GM23338 (cell line): ENCODE results near the gene SYTL1. TPM values are rescaled to one million over a fixed set of nuclear protein-coding genes. Genes with fewer than 3 reads are reported as not detected.

Source experiments
- ATAC-seq: fragments of 200-7000 bp; cut with Tn5 transposase; 3 replicates; pipeline ENCODE4 v1.9.1; 2020
- DNase-seq: peaks from one replicate; pipeline ENCODE4 v3.0.0-alpha.2; 2015; ENCODE audit warnings: low spot score
- H2AFZ ChIP-seq: fragments of 200-600 bp; sonication (generic); 2 replicates; pipeline ENCODE4 v1.8.0; 2016; ENCODE audit warnings: antibody characterized with exemption, mild to moderate bottlenecking, moderate library complexity
- H3F3A ChIP-seq: fragments of 200-600 bp; sonication (generic); replicated peaks from 2 replicates; pipeline ENCODE4 v1.8.0; 2017; ENCODE audit warnings: antibody characterized with exemption, mixed run types, low read depth
- H3K27ac ChIP-seq: fragments of 200-600 bp; sonication (generic); 2 replicates; pipeline ENCODE4 v1.6.1; 2016; ENCODE audit warnings: low read depth
- H3K27me3 ChIP-seq: fragments of 200-600 bp; sonication (generic); 2 replicates; pipeline ENCODE4 v1.8.0; 2016; ENCODE audit warnings: mild to moderate bottlenecking, mixed run types, moderate library complexity; ENCODE audit not compliant: insufficient read depth
- H3K36me3 ChIP-seq: fragments of 200-600 bp; sonication (generic); 2 replicates; pipeline ENCODE4 v1.8.0; 2016; ENCODE audit warnings: mild to moderate bottlenecking; ENCODE audit not compliant: insufficient read depth
- H3K4me1 ChIP-seq: fragments of 200-600 bp; sonication (generic); 2 replicates; pipeline ENCODE4 v1.8.0; 2016; ENCODE audit warnings: mild to moderate bottlenecking, moderate library complexity; ENCODE audit not compliant: insufficient read depth
- H3K4me2 ChIP-seq: fragments of 200-600 bp; sonication (generic); 2 replicates; pipeline ENCODE4 v1.7.1; 2017; ENCODE audit warnings: mixed run types
- H3K4me3 ChIP-seq: fragments of 200-600 bp; sonication (generic); 2 replicates; pipeline ENCODE4 v1.6.1; 2016; ENCODE audit warnings: mixed run types
- H3K79me2 ChIP-seq: fragments of 200-600 bp; sonication (generic); replicated peaks from 2 replicates; pipeline ENCODE4 v1.8.0; 2017; ENCODE audit warnings: mild to moderate bottlenecking; ENCODE audit not compliant: insufficient read depth
- H3K9me2 ChIP-seq: fragments of 200-600 bp; sonication (generic); 2 replicates; pipeline ENCODE4 v1.8.0; 2017; ENCODE audit not compliant: insufficient read depth
- H4K20me1 ChIP-seq: fragments of 200-600 bp; sonication (generic); replicated peaks from 2 replicates; pipeline ENCODE4 v1.8.0; 2017; ENCODE audit warnings: mild to moderate bottlenecking; ENCODE audit not compliant: insufficient read depth
- H3K27ac Mint-ChIP-seq: 2 replicates; pipeline ENCODE4 v1.8.0; 2020; ENCODE audit warnings: inconsistent platforms, mild to moderate bottlenecking, moderate library complexity, mixed read lengths
- H3K27me3 Mint-ChIP-seq: 3 replicates; pipeline ENCODE4 v1.8.0; 2022; ENCODE audit warnings: low read depth, mild to moderate bottlenecking, moderate library complexity, mixed read lengths, inconsistent platforms; ENCODE audit not compliant: insufficient read depth, poor library complexity
- H3K36me3 Mint-ChIP-seq: 3 replicates; pipeline ENCODE4 v1.8.0; 2021; ENCODE audit warnings: low read depth, mild to moderate bottlenecking, inconsistent platforms, moderate library complexity, mixed read lengths
- H3K4me1 Mint-ChIP-seq: 3 replicates; pipeline ENCODE4 v1.8.0; 2020; ENCODE audit warnings: mild to moderate bottlenecking, inconsistent platforms, mixed read lengths
- H3K4me3 Mint-ChIP-seq: 3 replicates; pipeline ENCODE4 v1.8.0; 2021; ENCODE audit warnings: moderate library complexity, mild to moderate bottlenecking, inconsistent platforms, mixed read lengths
- H3K9me3 Mint-ChIP-seq: 3 replicates; pipeline ENCODE4 v1.8.0; 2020; ENCODE audit warnings: moderate library complexity, mild to moderate bottlenecking, inconsistent platforms, mixed read lengths
- CREB1 ChIP-seq: fragments of 250-450 bp; sonication (Bioruptor Pico); IDR thresholded peaks from 2 replicates; pipeline ENCODE4 v1.5.0; 2020; ENCODE audit warnings: low read depth, mild to moderate bottlenecking, moderate library complexity
- CTCF ChIP-seq, 2 experiments: fragments of 200-600 bp in 1 of 2; sonication (generic) in 1 of 2; conservative IDR thresholded peaks; 2 replicates each; pipeline versions ENCODE4 v1.5.1 to v1.6.1; 2016 to 2017; ENCODE audit warnings: antibody characterized with exemption in 2 of 2, low read depth in 2 of 2, mild to moderate bottlenecking in 2 of 2, moderate library complexity in 1 of 2
- EZH2 ChIP-seq: fragments of 200-600 bp; sonication (generic); IDR thresholded peaks from one replicate; pipeline ENCODE4 v1.8.0; 2017; ENCODE audit warnings: antibody characterized with exemption, mild to moderate bottlenecking, low read depth; ENCODE audit not compliant: unreplicated experiment
- EZH2phosphoT487 ChIP-seq: fragments of 200-600 bp; sonication (generic); IDR thresholded peaks from one replicate; pipeline ENCODE4 v1.8.1; 2018; ENCODE audit warnings: antibody characterized with exemption; ENCODE audit not compliant: unreplicated experiment
- JUNB ChIP-seq: IDR thresholded peaks from one replicate; pipeline ENCODE4 v1.6.1; 2016; ENCODE audit warnings: antibody characterized with exemption; ENCODE audit not compliant: unreplicated experiment
- POLR2AphosphoS5 ChIP-seq: IDR thresholded peaks from 2 replicates; pipeline ENCODE4 v1.6.1; 2016; ENCODE audit warnings: antibody characterized with exemption, low read depth
- REST ChIP-seq: IDR thresholded peaks from one replicate; pipeline ENCODE4 v1.6.1; 2018; ENCODE audit warnings: antibody characterized with exemption; ENCODE audit not compliant: unreplicated experiment
- ZNF114 ChIP-seq: fragments of 250-450 bp; sonication (Bioruptor Pico); IDR thresholded peaks from 2 replicates; pipeline ENCODE4 v1.5.0; 2020; ENCODE audit warnings: mild to moderate bottlenecking, moderate library complexity
- ZNF331 ChIP-seq: fragments of 250-450 bp; sonication (Bioruptor Pico); IDR thresholded peaks from 2 replicates; pipeline ENCODE4 v1.5.0; 2020; ENCODE audit warnings: low read depth, mild to moderate bottlenecking, moderate library complexity
- ZNF462 ChIP-seq: fragments of 250-450 bp; sonication (Bioruptor Pico); IDR thresholded peaks from 2 replicates; pipeline ENCODE4 v1.5.0; 2020; ENCODE audit warnings: mild to moderate bottlenecking, moderate library complexity
- polyA plus RNA-seq: library from polyadenylated mRNA; unstranded; fragments of >200 nt; fragmentation: Nextera tagmentation; extraction: Ambion mirVana; gene quantifications from 2 replicates; pipeline ENCODE4 v1.2.1, GENCODE V29; 2016
- total RNA-seq: library from RNA; depleted of rRNA; stranded (reverse); fragments of >200 nt; shearing (Covaris generic); gene quantifications from 2 replicates; pipeline ENCODE4 v1.2.3, GENCODE V29; 2014

SYTL1 gene
- total and polyA plus RNA-seq, 2 experiments from 2014 or later = 4.9 to 12.3 TPM

GRCh38 chr1:27397749-27398148 is 55.9 kb downstream of the SYTL1 start (continued):
- TF ChIP-seq ZNF462 (no peak), EZH2 (no peak), CTCF (conservative IDR thresholded peaks at IDR 0.05; ENCODE audit: low read depth in 2 of 2) (no peak), CREB1 (CRISPR knock-in tag) (no peak), ZNF114 (CRISPR knock-in tag) (no peak), JUNB (no peak)

- Histone ChIP-seq H4K20me1 (no peaks in the 10 kb centered on the region), H3K4me2 (no peak overlapping the region), H3F3A (peaks cover 17% of the 10 kb centered on the region), H3K4me1 (peaks cover 27% of the 10 kb centered on the region), H3K4me3 (no peak overlapping the region), H3K9me2 (no peaks in the 10 kb centered on the region), H3K27ac (peak overlapping the region; percentile 55), H3K27me3 (no peaks in the 10 kb centered on the region), H3K36me3 (no peaks in the 10 kb centered on the region), H3K79me2 (no peaks in the 10 kb centered on the region), H2AFZ (peak overlapping the region; percentile 47; the same call in 1 of the 2 replicates)
- DNase-seq = no peak
- Mint-ChIP-seq H3K4me1 (peaks cover 53% of the 10 kb centered on the region), H3K36me3 (peaks cover 5% of the 10 kb centered on the region; the same call in 1 of the 3 replicates), H3K9me3 (no peaks in the 10 kb centered on the region), H3K27me3 (peaks cover 24% of the 10 kb centered on the region), H3K4me3 (no peak overlapping the region), H3K27ac (no peak overlapping the region)
- ATAC-seq = no peak
- TF ChIP-seq POLR2AphosphoS5 = no peak
- no peak for TF ChIP-seq REST
- TF ChIP-seq CTCF (conservative IDR thresholded peaks at IDR 0.05; ENCODE audit: low read depth in 2 of 2) = no peak
- no peak for TF ChIP-seq EZH2
- no peak for TF ChIP-seq CREB1 (CRISPR knock-in tag)
- TF ChIP-seq EZH2phosphoT487 = no peak
- TF ChIP-seq ZNF331 = no peak
Observed at GRCh38 chr1:27398405-27399149, 56.8 kb downstream of the SYTL1 start.
